Stomach (tissue), 4 donors: Measurements from ENCODE around the gene SYNE2.

ENCODE experiments used
- EP300 ChIP-seq: sonication (generic); formaldehyde crosslinking; IDR thresholded peaks from one replicate; pipeline ENCODE4 v1.6.1; 2017; ENCODE audit warnings: antibody characterized with exemption
- TF ChIP-seq, protein P1 (sequence below), 7 experiments: fragments of 450-650 bp in 4 of 7; fragments of 200-600 bp in 3 of 7; sonication (generic) in 3 of 7; IDR thresholded peaks; one replicate each; pipeline ENCODE4 v1.5.1; 2016 to 2019; ENCODE audit warnings: antibody characterized with exemption in 7 of 7, control low read depth in 2 of 7, mild to moderate bottlenecking in 1 of 7

DNA sequence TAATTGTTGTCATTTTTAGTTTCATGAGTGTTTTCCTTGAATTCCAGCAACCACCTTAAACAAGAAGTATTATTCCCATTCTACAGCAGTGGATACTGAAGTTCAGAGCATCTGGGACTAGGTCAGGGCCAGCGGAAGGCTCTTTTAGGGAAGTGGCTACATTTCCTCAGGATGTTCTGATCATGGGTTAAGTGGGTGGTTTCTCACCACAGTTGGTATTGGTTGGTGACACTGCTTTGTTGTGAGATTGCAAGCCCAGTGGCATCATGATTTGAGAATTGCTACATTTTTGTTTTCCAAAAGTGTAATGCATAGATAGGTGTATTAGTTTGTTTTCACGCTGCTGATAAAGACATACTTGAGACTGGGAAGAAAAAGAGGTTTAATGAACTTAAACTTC lies 47.1 kb downstream of the SYNE2 start:
- TF ChIP-seq, protein P1, sequence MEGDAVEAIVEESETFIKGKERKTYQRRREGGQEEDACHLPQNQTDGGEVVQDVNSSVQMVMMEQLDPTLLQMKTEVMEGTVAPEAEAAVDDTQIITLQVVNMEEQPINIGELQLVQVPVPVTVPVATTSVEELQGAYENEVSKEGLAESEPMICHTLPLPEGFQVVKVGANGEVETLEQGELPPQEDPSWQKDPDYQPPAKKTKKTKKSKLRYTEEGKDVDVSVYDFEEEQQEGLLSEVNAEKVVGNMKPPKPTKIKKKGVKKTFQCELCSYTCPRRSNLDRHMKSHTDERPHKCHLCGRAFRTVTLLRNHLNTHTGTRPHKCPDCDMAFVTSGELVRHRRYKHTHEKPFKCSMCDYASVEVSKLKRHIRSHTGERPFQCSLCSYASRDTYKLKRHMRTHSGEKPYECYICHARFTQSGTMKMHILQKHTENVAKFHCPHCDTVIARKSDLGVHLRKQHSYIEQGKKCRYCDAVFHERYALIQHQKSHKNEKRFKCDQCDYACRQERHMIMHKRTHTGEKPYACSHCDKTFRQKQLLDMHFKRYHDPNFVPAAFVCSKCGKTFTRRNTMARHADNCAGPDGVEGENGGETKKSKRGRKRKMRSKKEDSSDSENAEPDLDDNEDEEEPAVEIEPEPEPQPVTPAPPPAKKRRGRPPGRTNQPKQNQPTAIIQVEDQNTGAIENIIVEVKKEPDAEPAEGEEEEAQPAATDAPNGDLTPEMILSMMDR (IDR thresholded peaks at IDR 0.05) = no peak
- TF ChIP-seq EP300 = no peak
